Karpas-422 (cell line): ENCODE results near the gene SLC23A1. TPM values are rescaled to one million over a fixed set of nuclear protein-coding genes. Genes with fewer than 3 reads are reported as not detected.

ENCODE experiments used
- total RNA-seq: library from RNA; depleted of rRNA; stranded (reverse); fragments of >200 nt; shearing (Covaris generic); gene quantifications from 2 replicates; pipeline ENCODE4 v1.2.3, GENCODE V29; 2014; ENCODE audit warnings: low replicate concordance; rRNA removed

Gene SLC23A1
- total RNA-seq, 1 experiment from 2014 or later, result not detected

Other genes with a start within 250 kb of the SLC23A1 start
- 10.7 and 21.8 TPM in 2 replicates for gene SIL1, start 184.9 kb downstream of the SLC23A1 start, total RNA-seq
- gene MATR3, start 89.6 kb downstream of the SLC23A1 start, total RNA-seq, result 188 and 245 TPM in 2 replicates
- gene PAIP2, start 41.4 kb downstream of the SLC23A1 start, total RNA-seq, result 111 and 113 TPM in 2 replicates
- 28.8 and 31.0 TPM in 2 replicates for gene MZB1, start 6.6 kb upstream of the SLC23A1 start, total RNA-seq
- 0.78 and 2.3 TPM in 2 replicates for gene PROB1, start 11.8 kb upstream of the SLC23A1 start, total RNA-seq
- gene SPATA24, start 20.8 kb upstream of the SLC23A1 start, total RNA-seq, result 4.6 and 7.7 TPM in 2 replicates
- gene DNAJC18, start 56.2 kb upstream of the SLC23A1 start, total RNA-seq, result 6.0 and 9.0 TPM in 2 replicates
- gene ECSCR, start 79.4 kb upstream of the SLC23A1 start, total RNA-seq, result not detected in 2 replicates
- gene SMIM33, start 87.7 kb upstream of the SLC23A1 start, total RNA-seq, result not detected in 2 replicates
- not detected in 2 replicates for gene STING1, start 99.5 kb upstream of the SLC23A1 start, total RNA-seq
- 80.2 and 105 TPM in 2 replicates for gene UBE2D2, start 178.0 kb upstream of the SLC23A1 start, total RNA-seq